HEK293 (cell line): Measurements from ENCODE around the gene RASL10A.

Experiments used
- CTCF ChIA-PET: fragments of 350-600 bp; formaldehyde crosslinking; extraction: SDS; loops from one replicate; lab custom pipeline; 2021; ENCODE audit warnings: antibody characterized with exemption; lab: Yijun Ruan, JAX
- POLR2A ChIA-PET: fragments of 300-600 bp; formaldehyde crosslinking; extraction: SDS; loops from one replicate; lab custom pipeline; 2020; ENCODE audit warnings: antibody characterized with exemption, inconsistent platforms; lab: Yijun Ruan, JAX
- H3K27ac ChIP-seq: fragments of 200-500 bp; sonication (Bioruptor generic); 2 replicates; pipeline ENCODE4 v1.5.1; 2014; ENCODE audit warnings: low read depth, low read length, control low read depth, inconsistent platforms; ENCODE audit errors: extremely low read depth
- H3K36me3 ChIP-seq, 2 experiments: fragments of 200-500 bp in 1 of 2; sonication (Bioruptor generic) in 1 of 2; 1 replicate in 1 of 2; 2 replicates in 1 of 2; pipeline ENCODE4 v1.5.1; 2014 to 2017; ENCODE audit warnings: inconsistent platforms in 2 of 2, low read length in 2 of 2; ENCODE audit not compliant: control insufficient read depth in 2 of 2, insufficient read depth in 1 of 2
- H3K4me1 ChIP-seq: fragments of 200-500 bp; sonication (Bioruptor generic); 2 replicates; pipeline ENCODE4 v1.5.1; 2014; ENCODE audit warnings: mild to moderate bottlenecking, low read length, inconsistent platforms; ENCODE audit not compliant: control insufficient read depth, insufficient read depth
- H3K4me3 ChIP-seq: 2 replicates; pipeline ENCODE4 v1.5.1; 2011; ENCODE audit warnings: low read depth, mild to moderate bottlenecking, control low read depth, low read length, moderate library complexity
- H3K9me3 ChIP-seq: fragments of 200-500 bp; sonication (Bioruptor generic); 2 replicates; pipeline ENCODE4 v1.5.1; 2014; ENCODE audit warnings: low read depth, low read length, inconsistent platforms; ENCODE audit not compliant: control insufficient read depth, insufficient read depth
- BCL11A ChIP-seq: fragments of 450-650 bp; formaldehyde crosslinking; IDR thresholded peaks from 2 replicates; pipeline ENCODE4 v1.5.1; 2016; ENCODE audit warnings: low read depth, missing biosample characterization, missing genetic modification characterization
- GLI2 ChIP-seq: fragments of 450-650 bp; formaldehyde crosslinking; IDR thresholded peaks from 2 replicates; pipeline ENCODE4; 2017; ENCODE audit warnings: missing biosample characterization, missing genetic modification characterization, low read depth, borderline replicate concordance
- GLIS2 ChIP-seq: fragments of 450-650 bp; formaldehyde crosslinking; IDR thresholded peaks from 2 replicates; pipeline ENCODE4 v1.5.1; 2016; ENCODE audit warnings: missing biosample characterization, missing genetic modification characterization
- IKZF3 ChIP-seq: fragments of 450-650 bp; IDR thresholded peaks from 2 replicates; pipeline ENCODE4 v1.5.0; 2018; ENCODE audit warnings: missing biosample characterization, mild to moderate bottlenecking, missing genetic modification characterization, moderate library complexity
- INSM2 ChIP-seq: fragments of 450-650 bp; formaldehyde crosslinking; IDR thresholded peaks from 2 replicates; pipeline ENCODE4 v1.5.1; 2016; ENCODE audit warnings: missing biosample characterization, missing genetic modification characterization
- KLF17 ChIP-seq: fragments of 450-650 bp; formaldehyde crosslinking; IDR thresholded peaks from 2 replicates; pipeline ENCODE4 v1.5.1; 2016; ENCODE audit warnings: missing biosample characterization, missing genetic modification characterization
- MYNN ChIP-seq: fragments of 450-650 bp; formaldehyde crosslinking; IDR thresholded peaks from 2 replicates; pipeline ENCODE4 v1.5.1; 2016; ENCODE audit warnings: missing biosample characterization, missing genetic modification characterization, borderline replicate concordance
- OSR2 ChIP-seq: fragments of 450-650 bp; formaldehyde crosslinking; IDR thresholded peaks from 2 replicates; pipeline ENCODE4 v1.5.1; 2016; ENCODE audit warnings: missing biosample characterization, missing genetic modification characterization
- SETDB1 ChIP-seq: IDR thresholded peaks from one replicate; pipeline ENCODE4 v1.6.1; 2017; ENCODE audit warnings: mild to moderate bottlenecking, low read length, moderate library complexity, mixed read lengths; ENCODE audit not compliant: insufficient read length
- SP2 ChIP-seq: fragments of 450-650 bp; formaldehyde crosslinking; IDR thresholded peaks from 2 replicates; pipeline ENCODE4 v1.5.1; 2016; ENCODE audit warnings: missing biosample characterization, missing genetic modification characterization
- SP7 ChIP-seq: fragments of 450-650 bp; formaldehyde crosslinking; IDR thresholded peaks from 2 replicates; pipeline ENCODE4 v1.5.1; 2016; ENCODE audit warnings: missing biosample characterization, missing genetic modification characterization
- ZBTB10 ChIP-seq: fragments of 450-650 bp; formaldehyde crosslinking; IDR thresholded peaks from 2 replicates; pipeline ENCODE4 v1.5.1; 2016; ENCODE audit warnings: missing biosample characterization, missing genetic modification characterization
- ZBTB17 ChIP-seq: fragments of 450-650 bp; formaldehyde crosslinking; IDR thresholded peaks from 2 replicates; pipeline ENCODE4 v1.5.1; 2016; ENCODE audit warnings: missing biosample characterization, missing genetic modification characterization
- ZEB2 ChIP-seq: fragments of 450-650 bp; formaldehyde crosslinking; IDR thresholded peaks from 2 replicates; pipeline ENCODE4 v1.5.1; 2016; ENCODE audit warnings: missing biosample characterization, missing genetic modification characterization
- ZIC2 ChIP-seq: fragments of 450-650 bp; formaldehyde crosslinking; IDR thresholded peaks from 2 replicates; pipeline ENCODE4 v1.5.1; 2016; ENCODE audit warnings: missing biosample characterization, missing genetic modification characterization
- ZNF112 ChIP-seq: fragments of 450-650 bp; formaldehyde crosslinking; IDR thresholded peaks from 2 replicates; pipeline ENCODE4 v1.5.0; 2017; ENCODE audit warnings: missing biosample characterization, missing genetic modification characterization
- ZNF184 ChIP-seq: fragments of 450-650 bp; IDR thresholded peaks from 2 replicates; pipeline ENCODE4 v1.5.1; 2018; ENCODE audit warnings: missing biosample characterization, mild to moderate bottlenecking, missing genetic modification characterization
- ZNF19 ChIP-seq: fragments of 450-650 bp; formaldehyde crosslinking; IDR thresholded peaks from 2 replicates; pipeline ENCODE4; 2016; ENCODE audit warnings: missing biosample characterization, missing genetic modification characterization, low read depth
- ZNF221 ChIP-seq: fragments of 450-650 bp; formaldehyde crosslinking; IDR thresholded peaks from 2 replicates; pipeline ENCODE4 v1.5.1; 2017; ENCODE audit warnings: missing biosample characterization, missing genetic modification characterization, borderline replicate concordance
- ZNF292 ChIP-seq: fragments of 450-650 bp; formaldehyde crosslinking; IDR thresholded peaks from 2 replicates; pipeline ENCODE4 v1.5.1; 2016; ENCODE audit warnings: low read depth, missing biosample characterization, missing genetic modification characterization, borderline replicate concordance
- ZNF335 ChIP-seq: fragments of 450-650 bp; formaldehyde crosslinking; conservative IDR thresholded peaks from 2 replicates; pipeline ENCODE4 v1.5.1; 2016; ENCODE audit warnings: missing biosample characterization, missing genetic modification characterization
- ZNF350 ChIP-seq: fragments of 450-650 bp; formaldehyde crosslinking; IDR thresholded peaks from 2 replicates; pipeline ENCODE4 v1.5.0; 2017; ENCODE audit warnings: missing biosample characterization, mild to moderate bottlenecking, missing genetic modification characterization
- ZNF433 ChIP-seq: fragments of 450-650 bp; formaldehyde crosslinking; IDR thresholded peaks from 2 replicates; pipeline ENCODE4 v1.5.1; 2016; ENCODE audit warnings: missing biosample characterization, missing genetic modification characterization, low read depth
- ZNF549 ChIP-seq: fragments of 450-650 bp; IDR thresholded peaks from 2 replicates; pipeline ENCODE4 v1.5.1; 2018; ENCODE audit warnings: missing biosample characterization, missing genetic modification characterization, mild to moderate bottlenecking, inconsistent platforms, moderate library complexity
- ZNF555 ChIP-seq: fragments of 450-650 bp; formaldehyde crosslinking; conservative IDR thresholded peaks from 2 replicates; pipeline ENCODE4 v1.5.1; 2017; ENCODE audit warnings: missing biosample characterization, mild to moderate bottlenecking, missing genetic modification characterization, inconsistent platforms
- ZNF580 ChIP-seq: fragments of 450-650 bp; formaldehyde crosslinking; IDR thresholded peaks from 2 replicates; pipeline ENCODE4 v1.5.1; 2016; ENCODE audit warnings: missing biosample characterization, missing genetic modification characterization
- ZNF610 ChIP-seq: fragments of 450-650 bp; formaldehyde crosslinking; IDR thresholded peaks from 2 replicates; pipeline ENCODE4 v1.5.1; 2016; ENCODE audit warnings: missing biosample characterization, missing genetic modification characterization, borderline replicate concordance
- ZNF654 ChIP-seq: fragments of 450-650 bp; formaldehyde crosslinking; IDR thresholded peaks from 2 replicates; pipeline ENCODE4 v1.5.1; 2016; ENCODE audit warnings: low read depth, missing biosample characterization, missing genetic modification characterization
- ZNF677 ChIP-seq: fragments of 450-650 bp; IDR thresholded peaks from 2 replicates; pipeline ENCODE4 v1.5.0; 2018; ENCODE audit warnings: missing biosample characterization, mild to moderate bottlenecking, missing genetic modification characterization, moderate library complexity
- ZNF747 ChIP-seq: fragments of 450-650 bp; formaldehyde crosslinking; IDR thresholded peaks from 2 replicates; pipeline ENCODE4 v1.5.1; 2016; ENCODE audit warnings: missing biosample characterization, missing genetic modification characterization
- ZNF785 ChIP-seq: fragments of 450-650 bp; formaldehyde crosslinking; IDR thresholded peaks from 2 replicates; pipeline ENCODE4 v1.5.1; 2016; ENCODE audit warnings: missing biosample characterization, missing genetic modification characterization
- ZSCAN30 ChIP-seq: fragments of 450-650 bp; IDR thresholded peaks from 2 replicates; pipeline ENCODE4 v1.5.1; 2018; ENCODE audit warnings: missing biosample characterization, mild to moderate bottlenecking, missing genetic modification characterization, moderate library complexity

Gene RASL10A

GRCh38 chr22:29314537-29315285, 786 bp downstream of the RASL10A start:
- Histone ChIP-seq H3K27ac (no peak overlapping the region; the same call in 1 of the 2 replicates), H3K9me3 (no peaks in the 10 kb centered on the region), H3K4me3 (peak overlapping the region; percentile 40), H3K4me1 (peaks cover 14% of the 10 kb centered on the region), H3K36me3 (no peaks in the 10 kb centered on the region)
- ChIA-PET POLR2A (interaction anchor here (1.1 to 1.8 kb wide), 2 partner anchors 8 to 20 kb away, joined by 3 to 4 read pairs; partner anchors contain the start of gene GAS2L1), CTCF (interaction anchor here (0.6 to 0.9 kb wide), 2 partner anchors 9 to 52 kb away, joined by 3 read pairs; no protein-coding TSS in a partner anchor)
- no peak for TF ChIP-seq IKZF3
- 0 out of 2 replicates have a peak, but pooled peaks have one; percentile 34 for TF ChIP-seq ZBTB10 (tag by site-specific recombination)
- no peak for TF ChIP-seq ZNF747 (tag by site-specific recombination)
- TF ChIP-seq ZNF184 (tag by site-specific recombination) = no peak
- TF ChIP-seq ZNF549 (tag by site-specific recombination) = no peak
- TF ChIP-seq ZNF350 (tag by site-specific recombination) = no peak
- TF ChIP-seq ZNF433 (tag by site-specific recombination) = no peak
- TF ChIP-seq SP2 (tag by site-specific recombination) = peak; percentile 55
- TF ChIP-seq ZNF221 (tag by site-specific recombination) = no peak
- TF ChIP-seq INSM2 (tag by site-specific recombination) = no peak
- peak; percentile 50; the same call in 1 of the 2 replicates for TF ChIP-seq SP7 (tag by site-specific recombination)
- no peak for TF ChIP-seq ZNF580 (tag by site-specific recombination)
- TF ChIP-seq KLF17 (tag by site-specific recombination) = 0 out of 2 replicates have a peak, but pooled peaks have one; percentile 47
- TF ChIP-seq ZNF292 (tag by site-specific recombination) = no peak
- TF ChIP-seq ZNF112 (tag by site-specific recombination) = no peak
- TF ChIP-seq OSR2 = no peak
- TF ChIP-seq ZBTB17 (tag by site-specific recombination) = peak; percentile 42; the same call in 1 of the 2 replicates
- 0 out of 2 replicates have a peak, but pooled peaks have one; percentile 1 for TF ChIP-seq ZNF677
- no peak for TF ChIP-seq ZNF610 (tag by site-specific recombination)
- peak; percentile 61; the same call in 1 of the 2 replicates for TF ChIP-seq ZEB2 (tag by site-specific recombination)
- peak; percentile 69 for TF ChIP-seq ZIC2 (tag by site-specific recombination)
- no peak for TF ChIP-seq ZSCAN30
- peak; percentile 57 for TF ChIP-seq GLIS2 (tag by site-specific recombination)
- TF ChIP-seq ZNF785 (tag by site-specific recombination) = no peak
- TF ChIP-seq MYNN (tag by site-specific recombination) = no peak
- no peak for TF ChIP-seq GLI2
- no peak for TF ChIP-seq SETDB1
- no peak for TF ChIP-seq ZNF19 (tag by site-specific recombination)
- TF ChIP-seq ZNF335 = peak; percentile 69
- TF ChIP-seq ZNF555 (tag by site-specific recombination) = no peak
- TF ChIP-seq BCL11A = no peak
- TF ChIP-seq ZNF654 (tag by site-specific recombination) = no peak
